Measurements from ENCODE around the gene STAB2. TPM values are rescaled to one million over a fixed set of nuclear protein-coding genes. Genes with fewer than 3 reads are reported as not detected.
A peak's percentile ranks its signal among the peaks of the same experiment; 100 is the strongest.
"Not testable (repeated sequence)": the region's sequence is repeated elsewhere in the genome, so short reads cannot be mapped to it uniquely, and the experiment has no call there.

Gene STAB2
- total RNA-seq, 4 donors from 2014 or later, result 0.27 to 0.81 TPM; not detected in 2

DNA sequence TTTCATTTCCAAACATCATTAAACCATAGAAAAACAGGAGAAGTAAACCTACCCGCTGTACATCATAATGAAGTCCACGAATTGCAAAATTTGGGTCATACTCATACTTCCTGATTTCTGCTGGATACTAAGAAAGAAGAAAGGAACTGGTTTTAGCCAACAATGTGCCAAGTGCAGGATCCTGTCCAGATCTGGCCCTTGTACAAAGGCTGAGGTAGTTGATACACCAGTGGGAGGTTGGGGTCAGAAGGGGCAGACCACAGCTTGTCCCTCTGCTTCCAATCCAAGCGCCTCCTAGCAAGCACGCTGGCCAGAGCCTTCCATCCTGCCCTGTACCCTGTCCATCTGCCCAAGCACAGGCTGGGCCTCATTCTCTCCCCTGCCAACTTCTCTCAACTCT is 219.7 kb downstream of the STAB2 start:
- ATAC-seq, result peak; percentile 13
- no peaks in the 10 kb centered on the region for H3K27me3 ChIP-seq
- no peak overlapping the region for H3K4me3 ChIP-seq
- TF ChIP-seq POLR2A (IDR thresholded peaks at IDR 0.05), result no peak
- no peak for TF ChIP-seq POLR2AphosphoS5 (IDR thresholded peaks at IDR 0.05)
- TF ChIP-seq EP300 (IDR thresholded peaks at IDR 0.05), result no peak
- TF ChIP-seq, protein P1, sequence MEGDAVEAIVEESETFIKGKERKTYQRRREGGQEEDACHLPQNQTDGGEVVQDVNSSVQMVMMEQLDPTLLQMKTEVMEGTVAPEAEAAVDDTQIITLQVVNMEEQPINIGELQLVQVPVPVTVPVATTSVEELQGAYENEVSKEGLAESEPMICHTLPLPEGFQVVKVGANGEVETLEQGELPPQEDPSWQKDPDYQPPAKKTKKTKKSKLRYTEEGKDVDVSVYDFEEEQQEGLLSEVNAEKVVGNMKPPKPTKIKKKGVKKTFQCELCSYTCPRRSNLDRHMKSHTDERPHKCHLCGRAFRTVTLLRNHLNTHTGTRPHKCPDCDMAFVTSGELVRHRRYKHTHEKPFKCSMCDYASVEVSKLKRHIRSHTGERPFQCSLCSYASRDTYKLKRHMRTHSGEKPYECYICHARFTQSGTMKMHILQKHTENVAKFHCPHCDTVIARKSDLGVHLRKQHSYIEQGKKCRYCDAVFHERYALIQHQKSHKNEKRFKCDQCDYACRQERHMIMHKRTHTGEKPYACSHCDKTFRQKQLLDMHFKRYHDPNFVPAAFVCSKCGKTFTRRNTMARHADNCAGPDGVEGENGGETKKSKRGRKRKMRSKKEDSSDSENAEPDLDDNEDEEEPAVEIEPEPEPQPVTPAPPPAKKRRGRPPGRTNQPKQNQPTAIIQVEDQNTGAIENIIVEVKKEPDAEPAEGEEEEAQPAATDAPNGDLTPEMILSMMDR (IDR thresholded peaks at IDR 0.05), result no peak
- H3K36me3 ChIP-seq, result peaks cover 0 to 96% of the 10 kb centered on the region in 2 donors
- WGBS, 2 donors (ENCODE audit: low coverage in 1 of 2), result 56 to 64% methylated on average over 2 to 4 of the region's 4 CpGs
- no peaks in the 10 kb centered on the region for H3K9me3 ChIP-seq
- peak overlapping the region in 3 of 4 donors; percentile 28 to 51 (median 42) for H3K27ac ChIP-seq
- peaks cover 25 to 97% (median 37%) of the 10 kb centered on the region in 3 donors for H3K4me1 ChIP-seq

DNA sequence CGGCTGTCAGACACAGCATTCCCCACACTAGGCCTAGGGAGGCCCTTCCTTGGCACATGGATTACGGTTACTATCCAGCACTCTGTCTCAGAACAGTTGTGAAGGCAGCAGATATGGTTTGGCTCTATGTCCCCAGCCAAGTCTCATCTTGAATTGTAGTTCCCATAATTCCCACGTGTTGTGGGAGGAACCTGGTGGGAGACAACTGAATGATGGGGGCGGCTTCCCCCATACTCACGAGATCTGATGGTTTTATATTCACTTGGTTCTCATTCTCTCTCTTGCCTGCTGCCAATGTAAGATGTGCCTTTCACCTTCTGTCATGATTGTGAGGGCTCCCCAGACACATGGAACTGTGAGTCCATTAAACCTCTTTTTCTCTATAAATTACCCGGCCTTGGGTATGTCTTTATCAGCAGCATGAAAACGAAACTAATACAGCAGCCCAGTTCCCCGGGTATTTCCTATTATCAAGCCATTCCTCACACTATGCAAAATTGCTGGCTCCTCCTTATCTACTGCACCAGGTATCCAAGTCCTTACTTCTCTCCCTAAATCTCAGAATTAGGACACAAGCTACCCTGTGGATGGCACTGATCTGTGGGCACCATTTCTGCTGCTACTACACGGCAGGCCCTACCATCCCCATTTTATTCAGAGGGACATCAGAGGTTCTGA is 220.6 kb downstream of the STAB2 start:
- Histone ChIP-seq H3K9me3 (no peaks in the 10 kb centered on the region), H3K4me1 (peaks cover 25 to 88% (median 29%) of the 10 kb centered on the region in 3 donors), H3K4me3 (no peak overlapping the region), H3K27ac (peak overlapping the region in 3 of 4 donors; percentile 3 to 51 (median 28)), H3K27me3 (no peaks in the 10 kb centered on the region), H3K36me3 (peaks cover 0 to 96% of the 10 kb centered on the region in 2 donors)
- ATAC-seq, result no peak
- 73 to 88% methylated on average over 7 to 9 of the region's 9 CpGs for WGBS, 2 donors (ENCODE audit: low coverage in 1 of 2)
- TF ChIP-seq POLR2A (IDR thresholded peaks at IDR 0.05) (no peak), POLR2AphosphoS5 (IDR thresholded peaks at IDR 0.05) (no peak)

DNA sequence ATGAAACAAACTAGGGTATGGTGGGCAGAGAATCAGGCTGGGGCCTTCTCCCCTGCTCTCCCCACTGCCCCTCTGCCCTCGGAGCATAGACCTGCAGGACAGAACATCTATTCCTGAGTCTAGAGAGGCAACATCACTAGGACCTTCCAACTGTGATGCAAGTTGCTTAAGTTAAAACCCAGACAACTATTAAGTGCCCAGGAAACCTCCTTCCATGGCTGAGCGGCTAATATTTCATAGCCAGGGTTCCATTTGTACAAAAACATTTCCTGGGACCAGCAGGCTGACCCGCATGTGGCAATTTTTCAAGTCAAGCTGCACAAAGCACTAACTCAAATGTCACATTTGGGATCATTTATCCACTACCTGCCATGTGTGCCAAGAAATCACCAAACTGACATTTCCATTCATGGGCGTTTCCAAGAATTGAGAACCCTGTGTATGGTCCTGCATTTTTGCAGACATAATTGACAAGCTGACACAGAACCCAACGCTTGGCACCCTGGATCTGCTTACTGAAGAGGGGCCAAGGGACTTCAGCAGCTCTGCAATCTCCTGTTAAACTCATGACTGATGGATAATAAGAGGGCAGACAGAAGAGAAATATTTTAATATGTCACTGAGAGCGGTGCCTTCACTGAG is 221.3 kb downstream of the STAB2 start:
- Histone ChIP-seq H3K4me3 (no peak overlapping the region), H3K27me3 (no peaks in the 10 kb centered on the region), H3K4me1 (peaks cover 22 to 85% (median 28%) of the 10 kb centered on the region in 3 donors), H3K27ac (peak overlapping the region in 2 of 4 donors; percentile 3 to 6), H3K36me3 (peaks cover 0 to 96% of the 10 kb centered on the region in 2 donors), H3K9me3 (no peaks in the 10 kb centered on the region)
- TF ChIP-seq POLR2A (IDR thresholded peaks at IDR 0.05), result no peak
- TF ChIP-seq, protein P1 (IDR thresholded peaks at IDR 0.05), result no peak
- TF ChIP-seq POLR2AphosphoS5 (IDR thresholded peaks at IDR 0.05), result no peak
- no peak for ATAC-seq
- 65 to 87% methylated on average over 3 of the region's 6 CpGs for WGBS, 2 donors (ENCODE audit: low coverage in 1 of 2)

DNA sequence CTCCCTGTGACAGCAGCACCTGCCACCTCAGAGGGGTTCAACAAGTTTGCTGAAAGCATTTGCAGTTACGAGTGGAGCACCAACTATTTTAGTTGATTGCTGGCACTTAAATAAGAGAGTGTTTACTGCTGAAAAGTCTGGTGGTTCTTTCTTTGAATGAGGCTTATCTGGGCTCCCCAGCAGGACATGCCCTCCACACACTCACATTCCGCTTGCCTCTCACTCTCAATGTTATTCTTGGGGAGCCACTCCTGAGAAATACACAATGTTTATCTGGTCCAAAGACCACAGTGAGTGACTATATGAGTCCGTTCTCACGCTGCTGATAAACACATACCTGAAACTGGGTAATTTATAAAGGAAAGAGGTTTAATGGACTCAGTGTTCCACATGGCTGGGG is 222.1 kb downstream of the STAB2 start:
- H3K27ac ChIP-seq, result no peak overlapping the region
- H3K9me3 ChIP-seq, result no peaks in the 10 kb centered on the region
- H3K4me3 ChIP-seq, result no peak overlapping the region
- no peak for ATAC-seq
- 70% methylated on average over 4 of the region's 4 CpGs; no CpG with 5 or more reads in 1 of the 2 donors for WGBS, 2 donors (ENCODE audit: low coverage in 1 of 2)
- TF ChIP-seq, protein P1 (IDR thresholded peaks at IDR 0.05), result no peak
- no peak for TF ChIP-seq POLR2A (IDR thresholded peaks at IDR 0.05)
- H3K27me3 ChIP-seq, result no peaks in the 10 kb centered on the region
- peaks cover 0 to 96% of the 10 kb centered on the region in 2 donors for H3K36me3 ChIP-seq
- peaks cover 22 to 85% (median 28%) of the 10 kb centered on the region in 3 donors for H3K4me1 ChIP-seq

DNA sequence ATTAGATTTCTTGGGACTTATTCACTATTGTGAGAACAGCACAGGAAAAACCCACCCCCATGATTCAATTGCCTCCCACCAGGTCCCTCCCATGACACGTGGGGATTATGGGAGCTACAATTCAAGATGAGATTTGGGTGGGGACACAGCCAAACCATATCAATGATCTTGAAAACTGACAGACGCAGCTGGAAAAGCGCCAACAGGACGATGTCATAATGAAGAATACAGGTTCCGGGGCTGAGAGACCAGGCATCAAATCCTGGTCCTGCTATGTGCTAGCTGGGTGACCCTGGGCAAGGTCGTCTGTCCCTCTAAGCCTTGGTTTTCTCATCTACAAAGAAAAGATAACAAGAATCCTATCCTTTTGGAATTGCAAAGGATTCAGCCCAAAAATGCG is 222.6 kb downstream of the STAB2 start:
- peaks cover 26 to 85% (median 27%) of the 10 kb centered on the region in 3 donors for H3K4me1 ChIP-seq
- H3K36me3 ChIP-seq, result peaks cover 0 to 96% of the 10 kb centered on the region in 2 donors
- not testable (repeated sequence) for H3K9me3 ChIP-seq, ATAC-seq, H3K4me3 ChIP-seq, H3K27ac ChIP-seq, H3K27me3 ChIP-seq
- WGBS, 2 donors (ENCODE audit: low coverage in 1 of 2), result 73 to 84% methylated on average over 3 to 6 of the region's 7 CpGs

DNA sequence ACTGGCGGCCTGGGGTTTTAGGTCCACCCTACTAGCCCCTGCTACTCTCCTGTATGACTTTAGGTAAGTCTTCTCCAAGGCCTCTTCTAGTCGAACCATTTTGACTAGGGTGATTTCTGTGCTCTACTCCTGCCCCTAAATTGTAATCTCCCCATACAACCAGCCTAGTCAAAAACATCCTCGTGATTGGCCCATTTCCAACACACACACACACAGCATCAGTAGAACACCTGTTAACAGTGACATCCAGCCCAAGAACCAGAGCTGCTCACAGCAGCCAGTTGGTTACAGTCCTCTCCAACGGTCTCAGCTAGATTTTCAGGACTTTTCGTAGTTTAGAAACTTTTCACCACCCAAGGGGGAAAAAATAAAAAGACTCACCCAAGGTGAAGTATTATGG is 223.0 kb downstream of the STAB2 start:
- peaks cover 0 to 99% of the 10 kb centered on the region in 2 donors for H3K36me3 ChIP-seq
- no peak overlapping the region for H3K27ac ChIP-seq
- peaks cover 21 to 85% (median 27%) of the 10 kb centered on the region in 3 donors for H3K4me1 ChIP-seq
- TF ChIP-seq EP300 (IDR thresholded peaks at IDR 0.05), result no peak
- no peak for TF ChIP-seq POLR2A (IDR thresholded peaks at IDR 0.05)
- TF ChIP-seq POLR2AphosphoS5 (IDR thresholded peaks at IDR 0.05), result no peak
- TF ChIP-seq, protein P1 (IDR thresholded peaks at IDR 0.05), result no peak
- H3K4me3 ChIP-seq, result no peak overlapping the region
- ATAC-seq, result no peak
- WGBS, 2 donors (ENCODE audit: low coverage in 1 of 2), result 61 to 77% methylated on average over 2 to 4 of the region's 5 CpGs
- no peaks in the 10 kb centered on the region for H3K27me3 ChIP-seq
- H3K9me3 ChIP-seq, result no peaks in the 10 kb centered on the region

Data from gastroesophageal sphincter (tissue), 4 donors.